Caco-2 (cell line): Measurements from ENCODE around the gene MAPT. TPM values are rescaled to one million over a fixed set of nuclear protein-coding genes. Genes with fewer than 3 reads are reported as not detected.

Experiments used
- BruUV-seq: library from RNA; stranded (reverse); fragments of 400-500 nt; replicated peaks from 2 replicates; lab custom pipeline; 2021; lab: Mats Ljungman, UMichigan
- CTCF ChIA-PET: fragments of 300-600 bp; sonication (Branson Sonifier 250); formaldehyde crosslinking; loops from one replicate; lab custom pipeline; 2022; ENCODE audit warnings: antibody characterized with exemption; lab: Charles Lee
- POLR2A ChIA-PET: fragments of 300-600 bp; sonication (Branson Sonifier 250); formaldehyde crosslinking; loops from one replicate; lab custom pipeline; 2022; ENCODE audit warnings: antibody characterized with exemption; lab: Charles Lee
- DNase-seq, 2 experiments: peaks; one replicate each; pipeline versions ENCODE4 v3.0.0 to v3.0.0-alpha.2; 2020 to 2022
- H3K27me3 ChIP-seq: replicated peaks from 2 replicates; pipeline ENCODE4 v1.6.0; 2011; ENCODE audit warnings: low read length; ENCODE audit not compliant: control insufficient read depth, insufficient read depth
- H3K36me3 ChIP-seq: 2 replicates; pipeline ENCODE4 v1.5.1; 2011; ENCODE audit warnings: low read length; ENCODE audit not compliant: control insufficient read depth, insufficient read depth
- H3K4me1 ChIP-seq: fragments of 250-450 bp; sonication (Bioruptor Pico); 2 replicates; pipeline ENCODE4 v1.5.1; 2020; ENCODE audit warnings: mild to moderate bottlenecking
- H3K4me3 ChIP-seq: 2 replicates; pipeline ENCODE4 v1.5.1; 2011; ENCODE audit warnings: low read depth, mild to moderate bottlenecking, control low read depth, low read length
- H3K9me3 ChIP-seq: fragments of 250-450 bp; sonication (Bioruptor Pico); 2 replicates; pipeline ENCODE4 v1.5.1; 2020; ENCODE audit warnings: mild to moderate bottlenecking, moderate library complexity
- H3K27ac Mint-ChIP-seq: one replicate; pipeline ENCODE4 v1.8.0; 2022; ENCODE audit warnings: mixed read lengths; ENCODE audit not compliant: unreplicated experiment
- H3K27me3 Mint-ChIP-seq: one replicate; pipeline ENCODE4 v1.8.0; 2022; ENCODE audit warnings: mixed read lengths; ENCODE audit not compliant: insufficient read depth, unreplicated experiment
- H3K36me3 Mint-ChIP-seq: one replicate; pipeline ENCODE4 v1.8.0; 2022; ENCODE audit warnings: mild to moderate bottlenecking, mixed read lengths; ENCODE audit not compliant: insufficient read depth, unreplicated experiment
- H3K4me1 Mint-ChIP-seq: one replicate; pipeline ENCODE4 v1.8.0; 2022; ENCODE audit warnings: low read depth, mixed read lengths; ENCODE audit not compliant: unreplicated experiment
- H3K4me3 Mint-ChIP-seq: one replicate; pipeline ENCODE4 v1.8.0; 2022; ENCODE audit warnings: mild to moderate bottlenecking, moderate library complexity, mixed read lengths; ENCODE audit not compliant: unreplicated experiment
- H3K9me3 Mint-ChIP-seq: one replicate; pipeline ENCODE4 v1.8.0; 2022; ENCODE audit warnings: mixed read lengths; ENCODE audit not compliant: unreplicated experiment
- CTCF ChIP-seq, 2 experiments: fragments of 200-600 bp in 1 of 2; IDR thresholded peaks; 1 replicate in 1 of 2; 2 replicates in 1 of 2; pipeline versions ENCODE4 v1.5.1 to v1.8.0; 2011 to 2022; ENCODE audit warnings: antibody characterized with exemption in 1 of 2, control low read depth in 1 of 2, inconsistent platforms in 1 of 2, low read depth in 1 of 2, low read length in 1 of 2, mild to moderate bottlenecking in 1 of 2, moderate library complexity in 1 of 2; ENCODE audit not compliant: insufficient read depth in 1 of 2, severe bottlenecking in 1 of 2, unreplicated experiment in 1 of 2
- intact Hi-C: fragments of 100-400 bp; cut with micrococcal nuclease; formaldehyde crosslinking; loops from one replicate; pipeline ENCODE4 v1.10.0; 2022; ENCODE audit not compliant: unreplicated experiment
- total RNA-seq: library from RNA; stranded (reverse); gene quantifications from 2 replicates; pipeline ENCODE4 v1.2.3, GENCODE V29; 2022

The MAPT gene
- total RNA-seq, 1 experiment from 2014 or later = 0.95 TPM

- CTCF ChIA-PET = no interaction called here
- DNase-seq = no peak
- intact Hi-C loops = no loop called here
- H3K4me1 Mint-ChIP-seq = no peaks in the 10 kb centered on the region
- POLR2A ChIA-PET = no interaction called here
- peak overlapping the region; percentile 20 for H3K27ac Mint-ChIP-seq
- Histone ChIP-seq H3K9me3 (no peaks in the 10 kb centered on the region), H3K36me3 (no peaks in the 10 kb centered on the region; the same call in 1 of the 2 replicates), H3K4me1 (no peaks in the 10 kb centered on the region), H3K27me3 (no peaks in the 10 kb centered on the region), H3K4me3 (no peak overlapping the region)
- no TSS peak for BruUV-seq
- H3K4me3 Mint-ChIP-seq = no peak overlapping the region
- no peak for TF ChIP-seq CTCF (IDR thresholded peaks at IDR 0.05; ENCODE audit: insufficient read depth in 1 of 2, low read depth in 1 of 2, low read length in 1 of 2, severe bottlenecking in 1 of 2, unreplicated experiment in 1 of 2)
- no peaks in the 10 kb centered on the region for H3K27me3 Mint-ChIP-seq
- no peaks in the 10 kb centered on the region for H3K9me3 Mint-ChIP-seq
- peaks cover 70% of the 10 kb centered on the region for H3K36me3 Mint-ChIP-seq
Observed at GRCh38 chr17:46024590-46024989, 130.2 kb downstream of the MAPT start.

- ChIA-PET CTCF (no interaction called here), POLR2A (no interaction called here)
- Histone ChIP-seq H3K9me3 (no peaks in the 10 kb centered on the region), H3K36me3 (no peaks in the 10 kb centered on the region; the same call in 1 of the 2 replicates), H3K4me1 (no peaks in the 10 kb centered on the region), H3K27me3 (no peaks in the 10 kb centered on the region), H3K4me3 (no peak overlapping the region)
- no TSS peak for BruUV-seq
- H3K27me3 Mint-ChIP-seq = no peaks in the 10 kb centered on the region
- no peak for TF ChIP-seq CTCF (IDR thresholded peaks at IDR 0.05; ENCODE audit: insufficient read depth in 1 of 2, low read depth in 1 of 2, low read length in 1 of 2, severe bottlenecking in 1 of 2, unreplicated experiment in 1 of 2)
- H3K4me1 Mint-ChIP-seq = no peaks in the 10 kb centered on the region
- no peak for DNase-seq
- H3K36me3 Mint-ChIP-seq = peaks cover 74% of the 10 kb centered on the region
- H3K4me3 Mint-ChIP-seq = no peak overlapping the region
- intact Hi-C loops = no loop called here
- no peaks in the 10 kb centered on the region for H3K9me3 Mint-ChIP-seq
- peak overlapping the region; percentile 20 for H3K27ac Mint-ChIP-seq
Observed at GRCh38 chr17:46025060-46025459, 130.7 kb downstream of the MAPT start.

GRCh38 chr17:46025510-46026165 is 131.3 kb downstream of the MAPT start:
- Mint-ChIP-seq H3K27ac (no peak overlapping the region), H3K4me3 (no peak overlapping the region), H3K36me3 (peaks cover 76% of the 10 kb centered on the region), H3K4me1 (no peaks in the 10 kb centered on the region), H3K9me3 (no peaks in the 10 kb centered on the region), H3K27me3 (no peaks in the 10 kb centered on the region)
- intact Hi-C loops = no loop called here
- CTCF ChIA-PET = no interaction called here
- H3K36me3 ChIP-seq = no peaks in the 10 kb centered on the region; the same call in 1 of the 2 replicates
- no peak overlapping the region for H3K4me3 ChIP-seq
- H3K9me3 ChIP-seq = no peaks in the 10 kb centered on the region
- no peaks in the 10 kb centered on the region for H3K4me1 ChIP-seq
- BruUV-seq = no TSS peak
- POLR2A ChIA-PET = no interaction called here
- H3K27me3 ChIP-seq = no peaks in the 10 kb centered on the region
- DNase-seq = no peak
- TF ChIP-seq CTCF (IDR thresholded peaks at IDR 0.05; ENCODE audit: insufficient read depth in 1 of 2, low read depth in 1 of 2, low read length in 1 of 2, severe bottlenecking in 1 of 2, unreplicated experiment in 1 of 2) = no peak
